CD14-positive monocyte (primary cell): ENCODE measurements around the gene ESPNL. TPM values are rescaled to one million over a fixed set of nuclear protein-coding genes. Genes with fewer than 3 reads are reported as not detected.

ENCODE experiments used
- DNase-seq, 3 donors: peaks; one replicate each; pipeline ENCODE4 v3.0.0-alpha.2; 2011 to 2022
- H2AFZ ChIP-seq: 2 replicates; pipeline ENCODE4 v1.6.0; 2012; ENCODE audit warnings: mild to moderate bottlenecking, low read depth, low read length, inconsistent platforms; ENCODE audit not compliant: insufficient read depth, poor library complexity, severe bottlenecking
- H3K27ac ChIP-seq, 2 donors: 1 replicate in 1 of 2; 2 replicates in 1 of 2; pipeline ENCODE4 v1.5.1; 2012 to 2013; ENCODE audit warnings: low read length in 2 of 2, control low read depth in 1 of 2, inconsistent platforms in 1 of 2, low read depth in 1 of 2, mild to moderate bottlenecking in 1 of 2
- H3K27me3 ChIP-seq, 2 donors: one replicate each; pipeline versions ENCODE4 v1.6.0 to v1.6.1; 2011 to 2013; ENCODE audit warnings: low read length in 2 of 2; ENCODE audit not compliant: control insufficient read depth in 2 of 2, insufficient read depth in 2 of 2
- H3K36me3 ChIP-seq, 2 donors: replicated peaks in 1 of 2; 1 replicate in 1 of 2; 2 replicates in 1 of 2; pipeline versions ENCODE4 v1.5.1 to v1.6.1; 2012 to 2013; ENCODE audit warnings: low read length in 2 of 2, control low read depth in 1 of 2, inconsistent platforms in 1 of 2, mild to moderate bottlenecking in 1 of 2; ENCODE audit not compliant: insufficient read depth in 2 of 2, control insufficient read depth in 1 of 2
- H3K4me1 ChIP-seq, 2 donors: 1 replicate in 1 of 2; 2 replicates in 1 of 2; pipeline versions ENCODE4 v1.5.1 to v1.6.1; 2012 to 2013; ENCODE audit warnings: low read length in 2 of 2, control low read depth in 1 of 2, inconsistent platforms in 1 of 2, mild to moderate bottlenecking in 1 of 2, moderate library complexity in 1 of 2; ENCODE audit not compliant: insufficient read depth in 2 of 2, control insufficient read depth in 1 of 2
- H3K4me2 ChIP-seq: replicated peaks from 2 replicates; pipeline ENCODE3; 2012; ENCODE audit warnings: low read length, moderate library complexity, mild to moderate bottlenecking; ENCODE audit not compliant: poor library complexity, severe bottlenecking; ENCODE audit errors: extremely low read depth
- H3K4me3 ChIP-seq, 3 experiments: fragments of 200-600 bp in 1 of 3; sonication (generic) in 1 of 3; replicated peaks in 1 of 3; 1 replicate in 2 of 3; 2 replicates in 1 of 3; pipeline ENCODE4 v1.5.1; 2011 to 2013; ENCODE audit warnings: low read length in 3 of 3, mild to moderate bottlenecking in 3 of 3, control low read depth in 2 of 3, low read depth in 2 of 3, inconsistent platforms in 1 of 3, moderate library complexity in 1 of 3
- H3K79me2 ChIP-seq: 2 replicates; pipeline ENCODE4 v1.6.0; 2012; ENCODE audit warnings: mild to moderate bottlenecking, control low read depth, inconsistent platforms, low read length, moderate library complexity; ENCODE audit not compliant: insufficient read depth
- H3K9ac ChIP-seq: 2 replicates; pipeline ENCODE4 v1.6.0; 2017; ENCODE audit warnings: low read length, mild to moderate bottlenecking; ENCODE audit not compliant: insufficient read depth, poor library complexity, severe bottlenecking
- H3K9me3 ChIP-seq, 2 donors: replicated peaks in 1 of 2; 1 replicate in 1 of 2; 2 replicates in 1 of 2; pipeline versions ENCODE4 v1.5.1 to v1.6.1; 2012 to 2013; ENCODE audit warnings: low read length in 2 of 2, control low read depth in 1 of 2; ENCODE audit not compliant: control insufficient read depth in 1 of 2, insufficient read depth in 1 of 2
- H4K20me1 ChIP-seq: 2 replicates; pipeline ENCODE4 v1.6.0; 2012; ENCODE audit warnings: mild to moderate bottlenecking, low read length, control low read depth, moderate library complexity; ENCODE audit not compliant: insufficient read depth
- H3K27ac Mint-ChIP-seq, 7 donors: one replicate each; pipeline ENCODE4 v1.8.0; 2020; ENCODE audit warnings: mild to moderate bottlenecking in 7 of 7, mixed read lengths in 7 of 7, moderate library complexity in 6 of 7, inconsistent platforms in 2 of 7
- H3K27me3 Mint-ChIP-seq, 3 donors: one replicate each; pipeline ENCODE4 v1.8.0; 2021 to 2022; ENCODE audit warnings: low read depth in 3 of 3, mild to moderate bottlenecking in 3 of 3, mixed read lengths in 3 of 3, moderate library complexity in 3 of 3, inconsistent platforms in 1 of 3
- H3K36me3 Mint-ChIP-seq, 2 donors: one replicate each; pipeline ENCODE4 v1.8.0; 2020; ENCODE audit warnings: mixed read lengths in 2 of 2, inconsistent platforms in 1 of 2, mild to moderate bottlenecking in 1 of 2
- H3K4me1 Mint-ChIP-seq: one replicate; pipeline ENCODE4 v1.8.0; 2020; ENCODE audit warnings: mild to moderate bottlenecking, mixed read lengths
- H3K4me3 Mint-ChIP-seq, 2 donors: one replicate each; pipeline ENCODE4 v1.8.0; 2020; ENCODE audit warnings: mild to moderate bottlenecking in 2 of 2, mixed read lengths in 2 of 2, moderate library complexity in 1 of 2
- H3K9me3 Mint-ChIP-seq, 7 donors: one replicate each; pipeline ENCODE4 v1.8.0; 2020 to 2022; ENCODE audit warnings: mixed read lengths in 7 of 7, mild to moderate bottlenecking in 6 of 7, moderate library complexity in 6 of 7, inconsistent platforms in 2 of 7
- CTCF ChIP-seq: fragments of 200-600 bp; IDR thresholded peaks from one replicate; pipeline ENCODE4 v1.8.0; 2022; ENCODE audit warnings: antibody characterized with exemption, mild to moderate bottlenecking
- WGBS: methylation state at CpG from one replicate; pipeline ENCODE4 v1.1.5; 2013; ENCODE audit warnings: missing lambda C conversion rate; ENCODE audit not compliant: insufficient coverage; 5-methylcytosine and 5-hydroxymethylcytosine counted together
- intact Hi-C, 2 donors: fragments of 100-400 bp; cut with micrococcal nuclease; formaldehyde crosslinking; loops; one replicate each; pipeline versions ENCODE4 v1.15.0 to v1.15.1; 2023
- polyA plus RNA-seq, 3 donors: library from polyadenylated mRNA; depleted of rRNA in 1 of 3; unstranded in 2 of 3; stranded (reverse) in 1 of 3; fragments of 300-500 nt in 2 of 3; fragments of >200 nt in 1 of 3; fragmentation: Illumina TruSeq in 2 of 3; gene quantifications; 1 replicate in 2 of 3; 2 replicates in 1 of 3; pipeline ENCODE4 v1.2.3, GENCODE V29; 2012 to 2021

ESPNL gene
- polyA plus RNA-seq, 3 donors, result not detected

- DNase-seq, result no peak
- H3K36me3 Mint-ChIP-seq, result peaks cover 17 to 19% of the 10 kb centered on the region in 2 donors
- H3K4me3 Mint-ChIP-seq, result no peak overlapping the region
- no peak overlapping the region for H3K4me2 ChIP-seq
- no peaks in the 10 kb centered on the region for H3K36me3 ChIP-seq
- H3K27me3 ChIP-seq, result no peaks in the 10 kb centered on the region
- intact Hi-C loops, result no loop called here
- H3K4me3 ChIP-seq, result no peak overlapping the region
- H2AFZ ChIP-seq, result no peak overlapping the region
- H4K20me1 ChIP-seq, result no peaks in the 10 kb centered on the region
- H3K4me1 ChIP-seq, result peaks cover 0 to 2% of the 10 kb centered on the region in 2 donors
- H3K27ac Mint-ChIP-seq, result peak overlapping the region in 1 of 7 donors; percentile 55
- no peaks in the 10 kb centered on the region for H3K9me3 ChIP-seq
- peaks cover 0 to 3% (median 2%) of the 10 kb centered on the region in 3 donors for H3K27me3 Mint-ChIP-seq
- TF ChIP-seq CTCF, result no peak
- H3K79me2 ChIP-seq, result no peaks in the 10 kb centered on the region
- H3K9ac ChIP-seq, result no peak overlapping the region
- no peaks in the 10 kb centered on the region for H3K9me3 Mint-ChIP-seq
- 93% methylated on average over 18 of the region's 26 CpGs for WGBS
- no peak overlapping the region for H3K27ac ChIP-seq
- no peaks in the 10 kb centered on the region for H3K4me1 Mint-ChIP-seq
Measured at GRCh38 chr2:238093181-238094140, 6.7 kb upstream of the ESPNL start.

GRCh38 chr2:238094438-238095022 is 5.6 kb upstream of the ESPNL start:
- no peak overlapping the region for H3K27ac Mint-ChIP-seq
- H3K4me1 Mint-ChIP-seq, result peaks cover 11% of the 10 kb centered on the region
- no peaks in the 10 kb centered on the region for H3K27me3 ChIP-seq
- H3K9me3 ChIP-seq, result no peaks in the 10 kb centered on the region
- no peaks in the 10 kb centered on the region for H3K36me3 ChIP-seq
- intact Hi-C loops, result no loop called here
- H3K27ac ChIP-seq, result no peak overlapping the region
- no peaks in the 10 kb centered on the region for H3K79me2 ChIP-seq
- H3K9ac ChIP-seq, result no peak overlapping the region
- TF ChIP-seq CTCF, result no peak
- no peak overlapping the region for H2AFZ ChIP-seq
- H3K4me3 Mint-ChIP-seq, result no peak overlapping the region
- no peaks in the 10 kb centered on the region for H4K20me1 ChIP-seq
- H3K4me2 ChIP-seq, result no peak overlapping the region
- H3K9me3 Mint-ChIP-seq, result no peaks in the 10 kb centered on the region
- peaks cover 0 to 3% (median 2%) of the 10 kb centered on the region in 3 donors for H3K27me3 Mint-ChIP-seq
- H3K36me3 Mint-ChIP-seq, result peaks cover 17 to 19% of the 10 kb centered on the region in 2 donors
- no peak for DNase-seq
- H3K4me3 ChIP-seq, result no peak overlapping the region
- WGBS, result 96% methylated on average over 16 of the region's 17 CpGs
- peaks cover 10 to 13% of the 10 kb centered on the region in 2 donors for H3K4me1 ChIP-seq
